ENCODE measurements around the gene ETFA.
"Not testable (repeated sequence)": the region's sequence is repeated elsewhere in the genome, so short reads cannot be mapped to it uniquely, and the experiment has no call there.

ETFA gene

GRCh38 chr15:76282465-76282864 is 28.8 kb downstream of the ETFA start:
- no peak for DNase-seq (ENCODE audit: low read depth, low spot score)
- CTCF ChIA-PET: interaction anchor here (1.7 kb wide), 1 partner anchor 11 kb away, joined by 6 read pairs; no protein-coding TSS in a partner anchor
- no peak overlapping the region for H3K4me3 ChIP-seq (ENCODE audit: low read depth, low read length)
- no peak for TF ChIP-seq CTCF (IDR thresholded peaks at IDR 0.05; ENCODE audit: insufficient read depth, low read length, missing control alignments)
- POLR2A ChIA-PET: no interaction called here

GRCh38 chr15:76278651-76279050 is 32.6 kb downstream of the ETFA start:
- ChIA-PET POLR2A (no interaction called here), CTCF (interaction anchor here (1.0 to 1.1 kb wide), 2 partner anchors 43 to 89 kb away, joined by 3 read pairs; no protein-coding TSS in a partner anchor)
- no peak overlapping the region for H3K4me3 ChIP-seq (ENCODE audit: low read depth, low read length)

GRCh38 chr15:76274821-76275220 is 36.4 kb downstream of the ETFA start:
- ChIA-PET POLR2A (no interaction called here), CTCF (interaction anchor here (1.1 kb wide), 1 partner anchor 32 kb away, joined by 3 read pairs; no protein-coding TSS in a partner anchor)
- DNase-seq (ENCODE audit: low read depth, low spot score): no peak
- no peak overlapping the region for H3K4me3 ChIP-seq (ENCODE audit: low read depth, low read length)
- no peak for TF ChIP-seq CTCF (IDR thresholded peaks at IDR 0.05; ENCODE audit: insufficient read depth, low read length, missing control alignments)

More at GRCh38 chr15:76278651-76279050, 32.6 kb downstream of the ETFA start:
- DNase-seq (ENCODE audit: low read depth, low spot score): no peak
- no peak for TF ChIP-seq CTCF (IDR thresholded peaks at IDR 0.05; ENCODE audit: insufficient read depth, low read length, missing control alignments)

GRCh38 chr15:76274226-76274625 is 37.0 kb downstream of the ETFA start:
- TF ChIP-seq CTCF (IDR thresholded peaks at IDR 0.05; ENCODE audit: insufficient read depth, low read length, missing control alignments): no peak
- DNase-seq (ENCODE audit: low read depth, low spot score): no peak
- POLR2A ChIA-PET: no interaction called here
- no peak overlapping the region for H3K4me3 ChIP-seq (ENCODE audit: low read depth, low read length)
- CTCF ChIA-PET: interaction anchor here (1.1 kb wide), 1 partner anchor 32 kb away, joined by 3 read pairs; no protein-coding TSS in a partner anchor

- DNase-seq (ENCODE audit: low read depth, low spot score): no peak
- no peak for TF ChIP-seq CTCF (IDR thresholded peaks at IDR 0.05; ENCODE audit: insufficient read depth, low read length, missing control alignments)
- no peak overlapping the region for H3K4me3 ChIP-seq (ENCODE audit: low read depth, low read length)
- ChIA-PET POLR2A (no interaction called here), CTCF (no interaction called here)
These were observed 40.4 kb downstream of the ETFA start for GRCh38 chr15:76270876-76271275.

GRCh38 chr15:76267077-76267476 is 44.2 kb downstream of the ETFA start:
- TF ChIP-seq CTCF (IDR thresholded peaks at IDR 0.05; ENCODE audit: insufficient read depth, low read length, missing control alignments): no peak
- H3K4me3 ChIP-seq (ENCODE audit: low read depth, low read length): no peak overlapping the region
- CTCF ChIA-PET: no interaction called here
- DNase-seq (ENCODE audit: low read depth, low spot score): no peak
- POLR2A ChIA-PET: no interaction called here

GRCh38 chr15:76265769-76266168 is 45.5 kb downstream of the ETFA start:
- CTCF ChIA-PET; DNase-seq (ENCODE audit: low read depth, low spot score); POLR2A ChIA-PET; H3K4me3 ChIP-seq (ENCODE audit: low read depth, low read length): not testable (repeated sequence)
